NOMO-1 (cell line): ENCODE results near the gene PLEKHA5.
"Not testable (repeated sequence)": the region's sequence is repeated elsewhere in the genome, so short reads cannot be mapped to it uniquely, and the experiment has no call there.

Source experiments
- DNase-seq, 2 experiments: peaks; one replicate each; lab custom pipeline; 2025; ENCODE audit not compliant: unreplicated experiment in 2 of 2; lab: John Stamatoyannopoulos, UW

PLEKHA5 gene

DNA sequence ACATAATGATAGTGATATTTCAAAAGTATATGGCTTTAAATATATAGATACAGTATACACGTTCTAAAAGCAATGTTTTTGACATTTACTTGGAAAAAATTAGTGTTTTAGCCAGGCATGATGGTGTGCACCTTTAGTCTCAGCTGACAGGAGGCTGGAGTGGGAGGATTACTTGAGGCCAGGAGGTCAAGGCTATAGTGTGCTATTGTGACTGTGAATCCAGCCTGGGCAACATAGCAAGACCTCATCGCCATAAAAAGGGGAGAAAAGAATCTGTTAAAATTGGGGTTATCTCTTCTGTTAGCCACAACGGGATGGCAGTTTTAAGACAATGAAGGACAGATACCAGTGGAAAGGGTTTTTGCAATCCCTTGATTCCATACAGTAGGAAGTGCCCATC is 95.2 kb downstream of the PLEKHA5 start:
- no peak for DNase-seq

DNA sequence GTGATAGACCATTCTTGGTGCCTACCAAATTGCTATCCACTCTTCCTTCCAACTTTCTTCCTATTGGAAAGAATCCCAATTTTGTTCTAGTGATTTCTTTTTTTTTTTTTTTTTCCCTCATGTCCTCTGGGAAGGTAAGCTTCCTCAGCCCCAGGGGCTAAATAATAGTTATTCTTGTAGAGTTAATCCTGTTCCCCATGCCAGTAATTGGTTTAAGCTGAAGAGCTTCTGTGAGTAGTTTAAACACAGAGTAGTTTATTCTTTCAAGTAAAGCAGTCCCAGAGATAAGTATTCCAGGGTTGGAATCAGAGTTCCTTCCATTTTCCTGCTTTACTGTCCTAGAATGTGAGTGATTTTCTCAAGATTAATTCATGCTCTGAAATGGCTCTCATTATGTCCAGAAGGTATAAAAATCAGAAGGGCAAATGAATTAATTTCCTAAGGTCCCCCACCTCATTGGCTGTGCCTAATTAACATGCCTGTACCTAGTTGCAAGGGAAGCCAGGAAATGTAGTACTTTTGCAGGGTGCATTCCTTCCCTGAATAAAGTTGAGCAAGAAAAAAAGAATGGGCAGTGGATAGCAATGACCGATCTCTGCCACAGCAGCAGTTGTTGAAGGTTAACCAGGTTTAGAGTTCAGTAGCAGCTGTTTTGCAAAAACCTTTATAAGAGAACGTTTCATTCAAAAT is 97.8 kb downstream of the PLEKHA5 start:
- no peak for DNase-seq

DNA sequence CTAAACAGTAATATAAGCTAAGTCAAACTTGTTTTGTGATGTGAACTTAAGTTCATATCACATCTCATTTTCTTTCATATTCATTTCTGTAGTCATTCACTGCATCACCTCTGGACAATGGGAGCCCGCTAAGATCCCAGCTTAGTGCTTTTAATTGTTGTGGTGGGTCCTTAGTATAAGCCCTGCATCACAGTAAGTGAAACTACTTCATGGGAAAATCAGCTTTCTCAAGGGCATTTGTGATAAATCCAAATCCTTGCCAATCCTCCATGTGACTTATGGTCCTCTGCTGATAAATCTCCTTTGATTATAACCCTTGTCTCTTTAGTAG is 98.3 kb downstream of the PLEKHA5 start:
- DNase-seq = no peak

DNA sequence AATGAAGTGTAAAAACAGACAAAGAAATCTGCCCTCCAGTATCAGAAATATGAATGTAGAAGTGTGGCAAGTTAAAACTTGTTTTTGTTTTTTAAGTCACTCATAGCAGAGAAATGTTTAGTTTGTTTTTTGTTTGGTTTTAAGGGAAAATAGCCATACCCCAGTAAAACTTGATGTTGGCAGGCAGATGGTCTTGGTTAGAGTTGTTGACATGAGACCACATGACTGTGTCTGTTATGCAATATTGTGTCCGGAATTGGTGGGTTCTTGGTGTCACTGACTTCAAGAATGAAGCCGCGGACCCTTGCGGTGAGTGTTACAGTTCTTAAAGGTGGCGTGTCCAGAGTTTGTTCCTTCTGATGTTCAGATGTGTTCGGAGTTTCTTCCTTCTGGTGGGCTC is 99.5 kb downstream of the PLEKHA5 start:
- DNase-seq = not testable (repeated sequence)

DNA sequence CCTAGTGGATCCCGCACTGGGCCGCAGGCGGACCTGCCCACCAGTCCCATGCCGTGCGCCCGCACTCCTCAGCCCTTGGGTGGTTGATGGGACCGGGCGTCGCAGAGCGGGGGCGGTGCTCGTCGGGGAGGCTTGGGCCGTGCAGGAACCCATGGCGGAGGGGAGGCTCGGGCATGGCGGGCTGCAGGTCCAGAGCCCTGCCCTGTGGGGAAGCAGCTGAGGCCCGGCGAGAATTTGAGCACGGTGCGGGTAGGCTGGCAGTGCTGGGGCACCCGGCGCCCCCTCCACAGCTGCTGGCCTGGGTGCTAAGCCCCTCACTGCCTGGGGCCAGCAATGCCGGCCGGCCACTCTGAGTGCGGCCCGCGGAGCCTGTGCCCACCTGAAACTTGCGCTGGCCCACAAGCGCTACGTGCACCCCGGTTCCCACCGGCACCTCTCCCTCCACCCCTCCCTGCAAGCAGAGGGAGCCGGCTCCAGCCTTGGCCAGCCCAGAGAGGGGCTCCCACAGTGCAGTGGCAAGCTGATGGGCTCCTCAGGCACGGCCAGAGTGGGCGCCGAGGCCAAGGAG is 100.8 kb downstream of the PLEKHA5 start:
- no peak for DNase-seq

DNA sequence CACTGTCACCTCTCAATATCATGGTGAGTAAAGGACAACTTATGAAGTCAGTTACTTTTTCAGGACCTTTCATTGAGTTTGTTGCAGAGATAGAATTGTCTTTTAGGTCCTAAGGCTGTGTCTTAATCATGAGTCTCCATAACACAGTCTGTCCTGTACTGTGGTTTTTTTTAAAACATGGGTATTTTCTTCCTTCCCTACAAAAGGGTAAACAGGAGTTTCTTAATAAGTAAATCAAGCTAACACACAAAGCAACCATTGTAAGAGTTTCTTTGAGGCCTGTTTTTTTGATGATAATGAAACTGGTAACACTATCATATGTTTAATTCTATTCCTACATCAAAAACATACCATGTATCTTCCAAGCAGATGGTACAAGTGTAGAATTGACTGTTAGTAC is 101.4 kb downstream of the PLEKHA5 start:
- DNase-seq = no peak

DNA sequence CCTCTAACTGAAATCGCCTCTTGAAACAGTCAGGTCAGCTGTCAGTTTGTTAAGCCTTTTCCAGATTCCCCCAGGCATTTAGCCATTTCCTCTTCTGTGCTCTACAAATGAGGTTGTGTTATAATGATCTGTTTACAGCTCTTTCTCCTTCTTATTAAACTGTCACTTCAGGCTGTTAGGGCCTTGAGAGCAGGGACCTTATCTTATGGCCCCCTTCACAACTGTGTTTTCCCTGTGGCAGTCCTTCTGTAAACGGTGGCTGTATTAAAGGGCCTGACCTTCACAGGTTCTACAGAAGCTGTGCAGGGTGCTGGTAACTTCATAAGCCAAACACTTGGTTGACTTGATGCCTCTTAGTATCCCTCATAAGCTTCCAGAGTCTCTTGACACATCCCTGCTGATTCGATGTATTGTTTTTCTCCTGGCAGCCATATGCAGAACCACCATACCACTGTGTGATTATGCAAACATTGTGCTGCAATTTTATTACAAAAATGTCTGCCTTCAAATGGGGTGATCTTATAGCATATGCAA is 104.7 kb downstream of the PLEKHA5 start:
- DNase-seq = peak in 1 of 2 experiments; percentile 10

DNA sequence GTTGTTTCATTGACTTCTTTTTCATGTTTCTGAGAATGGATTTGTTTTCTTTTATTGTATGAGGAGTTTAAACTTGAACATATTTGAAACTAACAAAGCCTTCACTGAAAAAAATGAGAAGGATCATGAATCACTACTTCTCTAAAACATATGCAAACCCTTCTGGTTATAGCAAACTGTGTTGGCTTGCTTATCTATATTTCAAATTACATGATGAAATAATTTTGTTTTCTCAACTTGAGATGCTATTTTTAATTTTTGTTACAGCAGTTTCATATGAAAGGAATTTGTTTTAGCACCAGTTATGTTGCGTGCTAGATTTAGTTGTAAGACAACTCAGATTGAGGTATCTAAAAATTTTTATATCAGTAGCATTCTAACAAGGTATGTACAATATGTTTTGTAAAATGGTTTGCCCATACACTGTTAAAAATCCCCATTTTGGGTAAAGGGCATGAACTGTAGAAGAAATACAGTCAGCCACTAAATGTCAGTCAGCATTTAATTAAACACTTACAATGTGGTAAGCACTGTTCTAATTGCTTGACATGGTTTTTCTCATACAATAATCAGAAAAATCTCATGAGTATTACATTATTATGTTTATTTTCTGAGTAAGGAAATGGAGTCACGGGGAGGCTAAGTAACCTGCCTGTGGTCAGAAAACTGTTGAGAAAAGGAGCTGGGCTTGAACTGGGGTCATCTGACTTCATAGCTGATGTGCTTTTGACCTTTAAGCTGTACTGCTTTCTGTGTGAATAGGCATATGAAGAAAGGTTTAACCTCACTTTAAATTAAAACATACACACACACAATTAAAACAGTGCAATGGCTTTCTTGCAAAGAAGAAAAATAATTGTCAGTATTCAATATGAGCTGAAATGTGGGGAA is 105.7 kb downstream of the PLEKHA5 start:
- DNase-seq = peak in 1 of 2 experiments; percentile 28

DNA sequence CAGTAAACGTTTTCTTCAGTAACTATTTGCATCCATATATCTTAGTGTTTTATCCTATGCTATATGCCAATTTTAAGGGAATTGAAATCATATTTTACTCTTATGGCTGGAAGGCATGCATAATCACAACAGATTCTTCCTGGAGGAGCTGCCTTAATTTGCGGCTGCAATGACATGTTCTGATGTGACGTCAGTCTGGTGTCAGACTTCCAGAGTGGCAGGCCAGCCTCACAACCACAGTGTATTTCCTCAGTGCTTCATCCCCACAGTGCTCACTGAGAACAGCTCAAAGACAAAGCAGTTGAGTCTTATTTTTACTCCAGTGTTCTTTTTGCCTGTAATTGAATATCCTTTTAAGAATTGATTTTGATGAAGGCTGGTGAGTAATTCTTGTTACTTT is 107.1 kb downstream of the PLEKHA5 start:
- no peak for DNase-seq

DNA sequence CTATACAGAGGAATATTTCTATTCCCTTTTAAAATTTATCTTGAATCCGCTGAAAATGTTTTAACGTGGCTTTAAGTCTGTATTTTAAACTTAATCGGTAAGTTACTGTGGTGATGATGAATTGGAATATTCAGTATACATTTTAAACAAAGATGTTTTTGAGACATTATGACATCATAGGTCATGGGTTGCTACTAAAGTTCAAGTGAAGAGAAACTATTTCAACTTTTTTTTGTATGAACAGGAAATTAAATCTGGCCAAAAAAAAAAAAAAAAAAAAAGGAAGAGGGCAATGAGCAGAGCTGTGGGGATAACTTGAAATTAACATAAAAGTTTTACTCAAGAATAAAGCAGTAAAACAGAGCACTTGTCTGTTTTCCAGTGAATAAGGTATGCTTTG is 109.0 kb downstream of the PLEKHA5 start:
- no peak for DNase-seq

DNA sequence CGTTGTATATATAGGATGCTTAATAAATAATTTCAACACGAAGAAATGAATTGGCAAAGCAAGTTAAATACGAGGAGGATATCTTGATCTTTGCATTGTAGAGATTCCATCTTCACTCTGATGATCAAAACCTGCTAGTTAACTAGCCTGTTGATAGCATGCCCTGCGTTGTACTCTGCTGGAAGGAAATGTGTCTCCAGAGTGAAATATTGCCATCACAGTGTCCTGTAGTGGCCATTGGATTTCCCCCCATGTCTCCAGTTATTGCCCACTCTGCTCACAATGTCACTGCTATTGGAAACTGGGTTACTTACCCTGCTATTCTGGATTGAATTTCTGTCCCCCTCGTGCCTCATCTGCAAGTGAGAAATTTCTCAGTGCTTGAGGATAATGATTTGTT is 109.6 kb downstream of the PLEKHA5 start:
- DNase-seq = no peak

DNA sequence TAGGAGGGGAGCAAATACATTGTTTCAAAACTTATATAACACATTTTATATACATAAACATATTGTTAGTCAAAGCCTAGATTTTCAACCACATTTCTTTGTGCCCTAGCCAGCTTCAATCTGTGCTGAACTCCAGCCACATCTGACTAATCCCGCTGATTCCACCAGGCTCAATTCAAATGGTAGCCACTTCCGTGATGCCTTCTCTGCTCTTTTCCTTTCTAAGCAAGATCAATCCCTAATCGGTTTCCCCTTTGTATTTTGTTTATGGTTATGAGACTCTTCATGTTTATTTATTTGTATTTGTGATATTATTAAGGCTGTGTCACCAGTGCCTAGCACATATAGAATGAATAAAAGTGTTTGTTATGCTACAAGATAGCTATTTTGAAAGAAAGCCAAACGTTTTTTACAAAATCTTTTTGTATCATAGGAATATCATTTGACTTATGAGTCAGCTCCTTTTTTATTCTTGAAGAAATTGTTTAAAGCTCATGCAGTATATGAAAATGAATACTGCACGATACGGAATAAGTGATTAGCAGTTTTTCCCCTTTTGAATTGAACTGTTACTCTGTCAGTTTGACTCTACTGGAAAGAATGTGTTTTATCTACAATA is 110.2 kb downstream of the PLEKHA5 start:
- DNase-seq = no peak

DNA sequence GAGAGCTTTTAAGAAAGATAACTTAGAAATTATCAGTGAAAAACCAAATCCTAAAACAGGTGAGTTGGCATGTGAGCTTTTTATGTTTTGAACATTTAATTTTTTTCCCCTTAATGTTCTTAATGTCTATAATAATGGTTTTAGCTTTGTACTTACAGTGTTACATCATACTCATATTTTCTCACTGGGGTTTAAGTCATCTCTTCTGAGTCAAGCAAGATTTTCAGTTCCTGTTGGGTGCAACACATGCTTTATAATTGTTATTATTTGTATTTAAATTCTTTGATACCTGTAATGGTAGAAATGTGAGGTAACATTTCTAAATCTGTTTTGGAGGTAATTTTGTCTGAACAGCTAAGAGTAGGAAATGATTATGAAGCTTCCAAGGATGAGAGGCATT is 113.0 kb downstream of the PLEKHA5 start:
- peak; percentile 28 to 52 for DNase-seq

DNA sequence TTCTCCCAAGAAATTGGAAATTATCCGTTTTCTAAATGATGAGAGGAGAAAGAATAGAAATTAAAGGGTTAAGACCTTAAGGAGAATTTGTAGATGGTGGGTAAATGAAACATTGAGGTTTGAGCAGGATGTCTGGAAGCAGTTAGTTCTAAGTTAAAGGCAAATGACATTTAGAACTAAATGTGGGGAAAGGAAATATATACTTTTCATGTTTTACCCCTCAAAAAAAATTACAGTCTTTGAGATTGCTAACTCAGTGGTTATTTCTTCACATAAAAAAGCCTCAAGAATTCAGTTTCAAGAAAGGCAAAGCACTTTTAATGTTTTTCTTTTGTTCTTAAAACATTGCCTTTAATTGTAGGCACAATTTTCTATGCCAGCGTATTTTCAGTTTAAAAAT is 114.0 kb downstream of the PLEKHA5 start:
- DNase-seq = no peak

DNA sequence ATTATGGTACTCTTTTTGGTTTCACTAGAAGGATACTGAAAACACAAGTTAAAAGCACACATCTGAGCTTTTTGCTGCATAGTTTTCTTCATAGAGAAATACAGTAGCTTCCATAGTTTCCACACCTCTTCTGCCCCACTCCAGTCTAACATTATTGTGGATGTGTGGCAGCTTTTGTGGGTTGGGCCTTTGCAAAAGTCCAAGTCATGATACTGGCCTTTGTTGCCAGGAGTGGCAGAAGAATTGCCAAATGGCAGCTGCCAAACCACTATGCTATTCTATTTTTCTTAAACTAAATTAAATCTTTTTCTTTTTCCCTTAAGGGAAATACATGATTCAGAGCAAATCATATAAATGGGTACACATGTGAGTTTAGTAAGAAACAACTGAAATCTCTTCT is 114.8 kb downstream of the PLEKHA5 start:
- no peak for DNase-seq

DNA sequence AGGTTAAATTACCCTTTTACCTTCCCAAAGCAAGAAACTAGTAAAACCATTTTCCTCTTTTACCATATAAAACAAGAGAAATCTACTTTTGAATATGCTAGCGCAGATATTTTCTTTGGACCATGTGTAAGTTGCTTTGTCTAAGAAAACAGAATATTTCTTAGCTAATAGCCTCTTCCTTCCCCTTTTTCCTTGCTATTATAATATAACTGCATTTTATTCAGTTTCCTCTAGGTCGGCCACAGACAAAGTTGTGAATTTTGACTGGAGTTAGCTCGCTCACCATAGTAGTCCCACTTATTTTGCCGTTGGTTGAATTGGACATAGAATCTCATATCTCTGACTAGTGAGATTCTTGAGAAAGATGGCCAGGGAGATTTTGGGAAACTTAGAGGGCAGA is 115.6 kb downstream of the PLEKHA5 start:
- DNase-seq = peak; percentile 25 to 74

DNA sequence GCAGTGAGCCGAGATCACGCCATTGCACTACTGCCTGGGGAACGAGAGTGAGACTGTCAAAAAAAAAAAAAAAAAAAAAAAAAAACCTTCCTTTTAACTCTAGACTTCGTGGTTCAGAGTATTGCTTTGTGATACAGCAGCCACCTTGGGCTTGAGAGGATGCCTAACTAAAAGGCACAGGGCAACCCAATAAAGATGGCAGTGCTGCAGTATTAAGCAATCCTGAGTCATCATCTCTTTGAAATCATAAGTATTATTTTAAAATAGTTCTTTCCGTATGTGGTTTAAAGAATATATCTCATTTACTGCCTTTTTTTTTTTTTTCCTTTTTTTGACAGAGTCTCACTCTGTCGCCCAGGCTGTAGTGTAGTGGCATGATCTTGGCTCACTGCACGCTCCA is 116.1 kb downstream of the PLEKHA5 start:
- peak; percentile 36 to 53 for DNase-seq

DNA sequence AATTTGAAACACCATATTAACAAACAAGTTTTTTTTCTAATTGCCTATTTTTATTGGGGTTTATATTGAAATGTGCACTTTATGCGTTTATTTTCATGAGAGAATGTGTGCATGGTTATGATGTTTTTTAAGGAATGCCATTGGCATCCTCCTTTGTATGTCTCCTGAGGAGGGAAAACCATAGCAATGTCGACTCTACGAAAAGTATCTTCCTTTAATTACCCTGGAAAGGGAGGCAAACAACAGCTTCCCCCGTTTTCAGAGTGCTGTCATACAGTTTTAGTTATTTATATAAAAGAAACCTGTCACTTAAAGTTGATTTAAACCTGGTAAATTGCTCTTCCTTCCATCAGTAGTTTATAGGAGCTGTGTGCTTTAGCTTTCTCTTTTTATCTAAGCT is 117.4 kb downstream of the PLEKHA5 start:
- no peak for DNase-seq

DNA sequence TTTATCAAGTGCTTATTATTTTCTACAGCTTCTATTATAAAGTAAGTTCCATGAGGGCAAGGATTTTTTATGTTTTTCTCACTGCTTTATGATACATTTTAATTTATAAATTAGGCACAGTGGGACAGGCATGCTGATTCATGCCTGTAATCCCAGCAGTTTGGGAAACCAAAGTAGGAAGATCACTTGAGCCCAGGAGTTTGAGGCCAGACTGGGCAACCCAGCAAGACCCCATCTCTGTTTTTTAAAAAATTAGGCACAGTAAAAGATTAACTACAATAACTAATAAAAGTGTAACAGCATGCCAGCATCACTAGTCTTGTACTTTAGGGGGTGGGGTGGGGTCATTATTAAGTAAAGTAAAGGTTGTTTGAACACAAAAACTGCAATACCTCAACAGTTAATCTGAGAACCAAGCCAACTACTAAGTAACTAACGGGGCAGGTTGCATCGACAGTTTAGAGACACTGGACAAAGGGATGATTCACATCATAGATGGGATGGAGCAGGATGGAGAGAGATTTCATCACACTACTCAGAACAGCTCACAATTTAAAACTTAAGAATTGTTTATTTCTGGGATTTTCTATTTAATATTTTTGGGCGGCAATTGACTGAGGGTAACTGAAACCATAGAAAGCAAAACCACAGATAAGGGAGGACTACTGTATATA is 119.5 kb downstream of the PLEKHA5 start:
- no peak for DNase-seq

DNA sequence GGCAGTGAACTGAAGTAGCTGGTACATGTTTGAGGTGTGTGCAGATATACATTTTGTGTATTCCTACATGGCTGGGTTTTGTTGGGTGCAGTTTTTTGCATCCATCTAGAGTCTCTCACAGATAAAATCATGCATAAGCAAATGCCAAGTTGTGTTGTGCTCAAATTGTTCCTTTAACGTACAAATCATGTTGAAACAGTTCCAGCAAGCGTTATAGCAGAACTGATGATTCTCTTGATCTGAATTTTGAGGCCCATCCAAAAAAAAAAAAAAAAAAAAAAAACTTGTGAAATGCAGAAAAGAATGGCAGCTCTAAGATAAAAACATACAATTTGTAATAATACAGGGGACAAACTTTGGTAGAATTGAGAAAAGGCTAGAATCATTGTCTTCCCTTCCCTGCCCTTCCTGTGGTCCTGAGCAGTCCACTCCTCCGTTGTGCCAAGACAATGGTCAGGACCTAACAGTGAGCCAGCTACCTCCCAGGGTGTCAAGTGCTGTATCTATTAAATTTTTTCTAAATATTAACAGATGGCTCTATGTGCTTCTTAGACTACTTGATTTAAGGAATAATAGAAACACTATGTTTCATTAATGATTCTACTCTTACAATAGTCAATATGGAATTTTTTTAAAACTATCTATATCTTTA is 122.1 kb downstream of the PLEKHA5 start:
- no peak for DNase-seq
